HG03159 (cell line): ENCODE measurements around the gene MED26.
A peak's percentile ranks its signal among the peaks of the same experiment; 100 is the strongest.
"Not testable (repeated sequence)": the region's sequence is repeated elsewhere in the genome, so short reads cannot be mapped to it uniquely, and the experiment has no call there.

Experiments used
- ATAC-seq: cut with Tn5 transposase; IDR thresholded peaks from one replicate; pipeline ENCODE4 v1.9.1; 2021; ENCODE audit warnings: mild to moderate bottlenecking, moderate library complexity; ENCODE audit not compliant: unreplicated experiment

Gene MED26

DNA sequence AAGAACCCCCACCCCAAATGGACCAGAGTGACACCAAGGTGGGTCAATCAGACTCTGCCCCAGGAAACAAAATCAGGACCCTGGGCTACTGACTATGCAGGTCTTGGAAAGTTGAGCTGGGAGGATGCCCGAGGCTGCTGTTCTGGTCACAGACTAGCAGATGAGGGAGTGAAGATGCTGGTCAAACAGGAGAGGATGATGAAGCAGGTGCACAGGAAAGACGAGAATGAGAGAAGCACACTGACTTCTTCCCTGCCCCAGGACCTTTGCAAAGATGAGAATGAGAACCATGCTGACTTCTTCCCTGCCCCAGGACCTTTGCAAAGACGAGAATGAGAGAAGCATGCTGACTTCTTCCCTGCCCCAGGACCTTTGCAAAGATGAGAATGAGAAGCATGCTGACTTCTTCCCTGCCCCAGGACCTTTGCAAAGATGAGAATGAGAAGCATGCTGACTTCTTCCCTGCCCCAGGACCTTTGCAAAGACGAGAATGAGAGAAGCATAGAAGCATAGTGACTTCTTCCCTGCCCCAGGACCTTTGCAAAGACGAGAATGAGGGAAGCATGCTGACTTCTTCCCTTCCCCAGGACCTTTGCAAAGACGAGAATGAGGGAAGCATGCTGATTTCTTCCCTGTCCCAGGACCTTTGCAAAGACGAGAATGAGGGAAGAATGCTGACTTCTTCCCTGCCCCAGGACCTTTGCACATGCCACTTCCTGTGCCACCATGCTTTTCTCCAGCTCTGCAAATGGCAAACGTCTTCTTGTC lies 23.6 kb upstream of the MED26 start:
- not testable (repeated sequence) for ATAC-seq

DNA sequence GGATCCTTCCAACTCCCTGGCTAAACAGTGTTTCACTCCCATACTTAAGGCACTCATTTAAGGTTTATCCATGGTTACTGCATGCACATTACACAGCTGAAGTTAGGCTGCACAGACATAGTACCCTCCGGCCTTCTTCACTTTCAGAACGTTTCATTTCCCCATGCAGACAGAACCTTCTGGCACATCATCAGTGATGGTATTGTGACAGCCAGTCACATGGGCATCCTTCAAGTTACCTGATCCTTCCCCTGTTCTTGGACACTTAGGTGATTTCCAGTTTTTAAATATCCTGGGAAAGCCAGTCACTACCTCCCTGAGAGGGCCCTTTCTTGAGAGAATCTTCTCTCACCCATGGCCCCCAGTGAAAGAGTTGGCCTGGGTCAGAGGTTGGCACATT lies 22.8 kb upstream of the MED26 start:
- ATAC-seq, result no peak

DNA sequence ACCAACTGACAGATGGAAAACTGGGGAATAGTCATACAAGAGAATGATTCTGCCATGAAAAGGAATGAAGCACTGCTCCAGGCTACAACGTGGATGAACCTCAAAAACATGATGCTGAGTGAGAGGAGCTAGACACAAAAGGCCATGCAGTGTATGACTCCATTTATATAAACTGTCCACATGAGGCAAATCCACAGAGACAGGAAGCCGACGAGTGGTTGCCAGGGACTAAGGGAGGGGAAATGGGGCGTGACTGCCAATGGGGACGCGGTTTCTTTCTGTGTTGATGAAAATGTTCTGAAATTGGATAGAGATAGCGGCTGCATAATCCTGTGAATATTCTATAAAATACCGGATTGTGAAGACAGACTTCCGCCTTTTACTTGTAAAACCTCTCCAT lies 21.7 kb upstream of the MED26 start:
- no peak for ATAC-seq

- no peak for ATAC-seq
These were observed 17.1 kb upstream of the MED26 start for GRCh38 chr19:16645140-16645539.

- no peak for ATAC-seq
These were observed 13.7 kb upstream of the MED26 start for GRCh38 chr19:16641695-16642094.

- no peak for ATAC-seq
These were observed 12.9 kb upstream of the MED26 start for GRCh38 chr19:16640951-16641350.

- ATAC-seq, result no peak
These were observed 10.7 kb upstream of the MED26 start for GRCh38 chr19:16638666-16639065.

GRCh38 chr19:16637535-16637934 lies 9.5 kb upstream of the MED26 start:
- ATAC-seq, result no peak

- ATAC-seq, result no peak
These were observed 3.5 kb upstream of the MED26 start for GRCh38 chr19:16631465-16631864.

DNA sequence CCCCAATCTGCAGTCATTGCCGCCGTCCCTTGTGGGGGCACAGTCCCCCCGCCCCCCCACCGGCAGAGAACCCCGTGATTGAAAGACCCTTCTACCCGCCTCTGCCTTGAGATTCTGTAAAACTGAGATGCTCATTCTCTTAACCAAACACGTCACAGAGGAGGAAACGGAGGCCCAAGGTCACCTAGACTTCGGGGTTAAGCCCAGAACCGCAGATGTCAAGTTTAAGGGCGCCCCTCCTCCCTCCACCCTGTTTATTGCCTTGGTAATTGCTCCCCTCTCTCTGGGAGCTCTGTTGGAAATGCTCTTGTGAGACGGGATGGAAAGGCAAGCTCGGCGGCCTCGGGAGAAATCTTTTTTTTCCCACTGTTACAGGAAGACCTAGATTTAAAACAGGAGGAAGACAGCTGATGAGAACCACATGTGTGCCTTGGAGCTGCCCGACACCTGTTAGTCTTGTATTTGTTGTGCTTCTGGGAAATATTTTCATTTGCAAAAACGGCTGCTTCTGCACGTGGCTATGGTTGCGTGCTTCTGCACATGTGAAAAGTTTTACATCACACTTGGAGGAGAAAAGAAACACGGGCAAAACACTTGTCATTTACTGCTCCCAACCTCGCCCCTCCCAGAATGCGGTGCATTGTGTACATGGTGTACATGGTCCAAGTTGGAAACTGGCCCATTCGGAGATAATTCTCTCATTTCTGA lies 1.1 kb upstream of the MED26 start:
- ATAC-seq, result peak; percentile 6

DNA sequence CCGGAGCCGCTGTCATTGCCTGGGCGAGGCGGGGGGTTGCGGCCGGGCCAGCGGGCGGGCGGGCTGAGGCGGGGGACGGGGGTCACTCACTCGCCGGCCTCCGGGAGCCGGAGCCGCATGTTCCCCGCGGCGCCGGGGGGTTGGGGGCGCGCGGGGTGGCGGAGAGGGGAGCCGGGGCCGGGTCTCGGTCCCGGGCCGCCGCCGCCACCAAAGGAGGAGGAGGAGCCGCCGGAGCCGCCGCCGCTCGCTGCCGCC lies 149 bp downstream of the MED26 start:
- no peak for ATAC-seq

- no peak for ATAC-seq
These were observed 644 bp downstream of the MED26 start for GRCh38 chr19:16627193-16627927.

DNA sequence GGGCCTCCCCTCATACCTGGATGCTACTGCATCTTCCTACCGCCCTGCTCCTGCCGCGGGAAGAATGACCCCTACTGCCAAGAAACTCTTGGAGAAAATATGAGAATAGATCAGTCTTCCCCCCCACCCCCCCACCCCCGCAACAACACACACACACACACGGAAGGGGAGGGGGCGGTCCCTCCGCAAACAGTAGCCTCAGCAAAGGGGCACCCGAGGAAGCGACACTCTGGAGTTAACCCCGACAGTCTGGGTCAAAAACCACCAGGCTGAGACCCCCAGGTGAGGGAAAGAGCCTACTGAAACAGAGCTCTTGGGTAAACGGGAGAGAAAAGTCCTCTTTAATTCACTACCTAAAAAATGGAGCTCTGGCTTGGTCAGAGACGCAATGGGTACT lies 1.2 kb downstream of the MED26 start:
- no peak for ATAC-seq

- no peak for ATAC-seq
These were observed 2.6 kb downstream of the MED26 start for GRCh38 chr19:16625163-16625958.

DNA sequence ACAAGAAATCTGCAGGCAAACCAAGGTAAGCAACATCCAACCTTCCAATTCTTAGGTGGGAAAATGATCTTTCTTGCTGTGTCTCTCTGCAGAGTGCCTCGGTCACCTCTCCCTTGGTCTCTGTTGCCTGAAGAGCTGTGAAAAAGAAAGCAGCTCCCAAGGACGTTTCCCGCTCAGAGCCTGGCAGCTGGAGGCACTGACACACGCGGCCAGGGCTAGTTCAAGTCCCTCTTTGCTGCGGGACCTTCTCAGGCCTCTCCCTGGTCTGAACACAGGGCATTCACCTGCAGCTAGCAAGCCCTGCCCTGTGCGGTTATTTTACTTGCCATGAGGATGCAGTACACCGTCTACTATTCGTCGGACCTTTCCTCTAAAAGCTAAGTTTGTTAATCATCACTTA lies 3.8 kb downstream of the MED26 start:
- no peak for ATAC-seq

DNA sequence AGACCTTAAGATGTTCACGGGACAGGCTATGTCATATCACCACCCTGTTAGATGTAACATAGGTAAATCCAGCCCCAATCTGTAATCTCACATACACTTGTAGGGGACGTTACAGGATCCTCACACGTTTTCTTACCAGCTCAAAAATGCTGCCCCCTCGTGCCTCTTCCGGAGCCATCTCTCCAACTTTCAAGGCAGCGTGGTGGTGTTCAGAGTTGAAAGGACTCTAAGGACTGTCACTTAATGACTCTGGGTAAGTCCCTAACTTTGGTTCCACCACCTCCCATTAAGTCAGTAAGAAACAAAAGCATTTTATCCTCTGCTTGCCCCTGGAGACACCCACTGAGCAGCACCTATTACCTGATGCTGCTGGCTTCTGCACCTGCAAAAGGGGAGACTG lies 4.4 kb downstream of the MED26 start:
- ATAC-seq, result no peak

DNA sequence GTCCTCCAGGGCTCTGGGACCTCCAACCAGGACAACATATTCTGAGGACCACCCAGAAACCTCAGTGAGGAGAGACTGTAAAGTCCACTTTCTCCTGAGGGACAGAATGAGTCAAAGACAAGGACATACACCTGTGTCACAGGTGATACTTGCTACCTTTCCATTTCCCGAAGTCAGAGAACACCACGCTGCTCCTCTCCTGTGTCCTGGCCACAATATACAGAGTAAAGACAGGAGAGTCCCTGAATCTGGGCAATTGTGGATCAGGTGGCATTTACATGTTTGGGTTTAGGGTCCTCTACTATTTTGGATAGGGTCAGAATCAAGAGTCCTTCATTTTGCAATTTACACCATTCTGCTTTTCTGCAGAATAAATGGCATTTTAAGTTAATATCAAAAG lies 4.9 kb downstream of the MED26 start:
- no peak for ATAC-seq

- no peak for ATAC-seq
These were observed 6.7 kb downstream of the MED26 start for GRCh38 chr19:16621165-16621800.

DNA sequence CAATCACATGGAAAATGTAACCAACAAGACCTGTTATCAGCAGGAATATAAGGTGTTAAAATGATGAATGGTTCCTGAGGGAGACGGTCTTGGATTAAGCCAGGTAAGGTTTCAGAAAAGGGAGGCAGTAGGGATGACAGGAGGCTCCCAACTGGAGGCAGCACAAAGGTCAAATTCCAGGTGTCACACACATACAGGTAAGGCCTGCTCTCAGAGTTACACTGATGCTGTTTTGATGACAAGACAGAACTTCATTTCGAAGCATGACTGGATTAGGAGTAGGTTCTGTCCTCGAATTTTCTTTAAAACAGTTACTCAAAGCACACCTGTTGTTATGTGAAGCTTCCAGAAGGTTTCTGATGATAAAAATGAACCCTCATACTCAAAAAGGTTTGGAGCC lies 7.4 kb downstream of the MED26 start:
- ATAC-seq, result no peak

DNA sequence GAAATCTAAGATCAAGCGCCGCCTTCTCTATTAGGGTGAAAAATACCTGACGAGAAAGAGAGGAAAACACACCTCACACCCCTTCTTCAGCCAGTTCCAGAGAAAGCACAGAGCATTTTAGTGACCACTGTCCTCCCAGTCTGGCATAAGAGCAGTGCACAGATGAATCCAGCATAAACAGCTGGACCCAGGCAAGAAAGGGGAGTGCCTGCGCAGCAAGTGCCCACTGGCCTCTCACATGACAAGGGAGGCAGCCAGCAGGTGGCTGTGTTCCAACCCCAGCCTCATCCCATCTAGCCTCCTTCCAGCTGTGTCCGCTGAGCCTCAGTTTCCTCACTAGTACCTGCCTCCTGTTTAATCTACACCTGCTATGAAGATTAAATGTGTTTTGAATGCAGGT lies 8.0 kb downstream of the MED26 start:
- no peak for ATAC-seq

DNA sequence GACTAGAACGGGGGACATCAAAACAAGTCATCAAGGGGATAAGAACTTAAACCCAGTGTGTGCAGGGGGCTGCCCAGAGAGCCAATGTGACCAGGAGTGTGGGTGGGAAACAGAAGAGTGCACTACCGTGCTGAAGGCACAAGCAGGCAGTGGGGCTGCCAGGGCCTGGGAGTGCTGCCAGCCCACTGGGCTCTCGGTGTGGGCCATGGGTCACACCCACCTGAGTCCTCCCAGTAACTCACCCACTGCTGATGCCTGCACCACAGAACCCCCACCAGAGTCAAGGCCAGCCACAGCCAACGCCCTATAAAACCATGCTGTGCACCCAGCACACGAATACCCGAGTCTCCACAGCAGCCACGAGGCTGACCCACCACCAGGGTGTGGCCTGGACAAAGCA lies 8.5 kb downstream of the MED26 start:
- ATAC-seq, result no peak
